ENCODE data around the gene IRF3.

The IRF3 gene

DNA sequence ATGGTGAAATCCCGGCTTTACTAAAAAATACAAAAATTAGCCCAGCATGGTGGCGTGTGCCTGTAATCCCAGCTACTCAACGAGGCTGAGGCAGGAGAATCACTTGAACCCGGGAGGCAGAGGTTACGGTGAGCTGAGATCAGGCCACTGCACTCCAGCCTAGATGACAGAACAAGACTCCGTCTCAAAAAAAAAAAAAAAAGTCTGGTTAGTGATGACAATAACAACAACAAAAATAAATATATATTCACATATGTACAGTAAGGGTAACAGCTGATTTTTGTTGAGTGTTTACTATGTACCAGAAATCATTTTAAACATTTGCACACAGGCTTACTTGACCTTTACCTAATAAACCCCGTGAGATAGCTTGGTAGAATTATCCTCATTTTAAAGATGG lies 48.7 kb downstream of the IRF3 start:
- TF ChIP-seq, protein P1, sequence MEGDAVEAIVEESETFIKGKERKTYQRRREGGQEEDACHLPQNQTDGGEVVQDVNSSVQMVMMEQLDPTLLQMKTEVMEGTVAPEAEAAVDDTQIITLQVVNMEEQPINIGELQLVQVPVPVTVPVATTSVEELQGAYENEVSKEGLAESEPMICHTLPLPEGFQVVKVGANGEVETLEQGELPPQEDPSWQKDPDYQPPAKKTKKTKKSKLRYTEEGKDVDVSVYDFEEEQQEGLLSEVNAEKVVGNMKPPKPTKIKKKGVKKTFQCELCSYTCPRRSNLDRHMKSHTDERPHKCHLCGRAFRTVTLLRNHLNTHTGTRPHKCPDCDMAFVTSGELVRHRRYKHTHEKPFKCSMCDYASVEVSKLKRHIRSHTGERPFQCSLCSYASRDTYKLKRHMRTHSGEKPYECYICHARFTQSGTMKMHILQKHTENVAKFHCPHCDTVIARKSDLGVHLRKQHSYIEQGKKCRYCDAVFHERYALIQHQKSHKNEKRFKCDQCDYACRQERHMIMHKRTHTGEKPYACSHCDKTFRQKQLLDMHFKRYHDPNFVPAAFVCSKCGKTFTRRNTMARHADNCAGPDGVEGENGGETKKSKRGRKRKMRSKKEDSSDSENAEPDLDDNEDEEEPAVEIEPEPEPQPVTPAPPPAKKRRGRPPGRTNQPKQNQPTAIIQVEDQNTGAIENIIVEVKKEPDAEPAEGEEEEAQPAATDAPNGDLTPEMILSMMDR (IDR thresholded peaks at IDR 0.05; ENCODE audit: unreplicated experiment in 3 of 3) = no peak
- Mint-ChIP-seq H3K9me3 (no peaks in the 10 kb centered on the region), H3K27me3 (ENCODE audit: low read depth) (no peaks in the 10 kb centered on the region), H3K36me3 (ENCODE audit: low read depth) (peaks cover 69% of the 10 kb centered on the region), H3K4me3 (no peak overlapping the region), H3K4me1 (no peaks in the 10 kb centered on the region), H3K27ac (no peak overlapping the region)

DNA sequence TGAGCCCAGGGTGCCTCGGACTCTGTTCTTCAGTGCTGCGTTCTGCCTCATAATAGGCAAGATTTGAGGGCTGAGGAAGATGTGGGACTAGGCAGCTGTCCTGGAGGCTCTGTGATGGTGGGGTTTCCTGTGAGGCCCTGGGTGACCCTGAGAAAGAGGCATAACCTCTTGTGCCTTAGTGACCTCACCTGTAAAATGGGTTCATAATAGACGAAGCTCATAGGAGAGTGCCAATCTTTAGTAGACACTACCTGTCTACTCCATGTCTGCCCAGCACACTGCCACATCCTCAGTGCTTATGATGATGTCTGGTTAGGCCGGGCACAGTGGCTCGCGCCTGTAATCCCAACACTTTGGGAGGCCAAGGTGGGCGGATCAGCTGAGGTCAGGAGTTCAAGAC lies 49.1 kb downstream of the IRF3 start:
- TF ChIP-seq, protein P1 (IDR thresholded peaks at IDR 0.05; ENCODE audit: unreplicated experiment in 3 of 3) = no peak
- Mint-ChIP-seq H3K27me3 (ENCODE audit: low read depth) (no peaks in the 10 kb centered on the region), H3K27ac (no peak overlapping the region), H3K4me3 (no peak overlapping the region), H3K4me1 (no peaks in the 10 kb centered on the region), H3K36me3 (ENCODE audit: low read depth) (peaks cover 65% of the 10 kb centered on the region), H3K9me3 (no peaks in the 10 kb centered on the region)

DNA sequence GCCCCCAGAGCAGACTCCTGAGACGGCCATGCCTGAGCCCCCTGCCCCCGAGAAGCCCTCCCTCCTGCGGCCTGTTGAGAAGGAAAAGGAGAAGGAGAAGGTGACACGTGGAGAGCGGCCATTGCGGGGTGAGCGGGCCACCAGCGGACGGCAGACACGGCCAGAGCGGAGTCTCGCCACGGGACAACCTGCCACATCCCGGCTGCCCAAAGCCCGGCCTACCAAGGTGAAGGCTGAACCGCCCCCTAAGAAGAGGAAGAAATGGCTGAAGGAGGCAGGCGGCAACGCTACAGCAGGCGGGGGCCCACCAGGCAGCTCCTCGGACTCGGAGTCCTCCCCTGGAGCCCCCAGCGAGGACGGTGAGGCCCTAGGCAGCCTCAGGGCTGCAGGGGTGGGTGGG lies 49.8 kb downstream of the IRF3 start:
- H3K36me3 Mint-ChIP-seq (ENCODE audit: low read depth) = peaks cover 61% of the 10 kb centered on the region
- TF ChIP-seq, protein P1 (IDR thresholded peaks at IDR 0.05; ENCODE audit: unreplicated experiment in 3 of 3) = no peak
- no peaks in the 10 kb centered on the region for H3K27me3 Mint-ChIP-seq (ENCODE audit: low read depth)
- no peak overlapping the region for H3K4me3 Mint-ChIP-seq
- no peak overlapping the region for H3K27ac Mint-ChIP-seq
- no peaks in the 10 kb centered on the region for H3K4me1 Mint-ChIP-seq
- H3K9me3 Mint-ChIP-seq = no peaks in the 10 kb centered on the region

DNA sequence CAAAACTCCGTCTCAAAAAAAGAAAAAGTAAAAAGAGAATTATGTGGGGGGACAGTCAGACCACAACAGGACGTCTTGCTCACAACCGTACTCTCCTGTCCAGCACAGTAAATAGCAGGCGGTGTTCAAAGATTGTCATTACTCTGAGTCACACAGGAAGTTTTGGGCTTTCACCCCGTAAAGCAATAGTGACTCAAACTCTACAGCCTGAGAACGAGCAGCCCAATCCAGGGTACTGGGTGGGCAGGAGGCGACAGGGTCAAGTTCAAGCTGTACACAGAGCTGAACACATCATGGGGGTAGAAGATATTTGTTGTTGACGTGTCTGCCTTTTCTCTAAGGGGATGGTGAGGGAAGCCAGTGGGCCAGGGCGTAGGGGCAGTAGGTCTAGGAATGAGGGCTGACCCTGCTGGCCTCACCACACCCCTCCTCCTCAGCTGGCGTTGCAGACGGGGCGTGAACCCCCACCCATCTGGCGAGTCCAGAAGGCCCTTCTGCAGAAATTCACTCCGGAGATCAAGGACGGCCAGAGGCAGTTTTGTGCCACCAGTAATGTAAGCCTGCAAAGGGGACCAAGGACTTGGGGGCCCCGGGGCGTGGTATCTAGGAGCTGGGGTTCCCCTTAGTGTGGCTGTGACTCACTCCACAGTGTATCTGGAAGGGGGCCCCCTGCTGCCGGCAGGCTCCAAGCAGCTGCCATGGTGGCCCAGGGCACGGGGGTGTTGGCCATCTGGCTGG lies 51.4 kb downstream of the IRF3 start:
- Mint-ChIP-seq H3K27me3 (ENCODE audit: low read depth) (no peaks in the 10 kb centered on the region), H3K36me3 (ENCODE audit: low read depth) (peaks cover 68% of the 10 kb centered on the region), H3K27ac (peak overlapping the region in 1 of 3 experiments; percentile 30), H3K4me1 (no peaks in the 10 kb centered on the region), H3K9me3 (no peaks in the 10 kb centered on the region), H3K4me3 (no peak overlapping the region)
- TF ChIP-seq, protein P1 (IDR thresholded peaks at IDR 0.05; ENCODE audit: unreplicated experiment in 3 of 3) = no peak

DNA sequence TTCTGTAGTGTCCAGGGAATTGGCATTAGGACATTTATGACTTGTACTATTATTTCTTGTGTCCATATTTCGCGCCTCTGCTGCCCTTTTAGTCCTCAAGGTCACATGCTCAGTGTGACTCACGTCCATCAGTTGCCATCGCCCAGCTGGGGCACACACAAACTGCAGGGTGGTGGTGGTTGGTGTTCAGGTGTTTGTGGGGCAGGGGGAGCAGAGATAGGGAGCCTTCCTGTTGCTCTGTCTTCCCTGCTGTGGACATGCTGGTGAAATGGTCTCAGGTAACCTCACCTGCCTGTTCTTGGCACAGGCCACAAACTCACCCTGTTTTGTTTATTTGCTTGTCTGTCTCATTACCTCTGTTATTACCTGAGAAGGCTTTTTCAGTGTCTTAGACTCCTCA lies 52.3 kb downstream of the IRF3 start:
- TF ChIP-seq, protein P1 (IDR thresholded peaks at IDR 0.05; ENCODE audit: unreplicated experiment in 3 of 3) = no peak
- Mint-ChIP-seq H3K4me1 (no peaks in the 10 kb centered on the region), H3K27me3 (ENCODE audit: low read depth) (no peaks in the 10 kb centered on the region), H3K9me3 (no peaks in the 10 kb centered on the region), H3K4me3 (no peak overlapping the region), H3K36me3 (ENCODE audit: low read depth) (peaks cover 67% of the 10 kb centered on the region), H3K27ac (no peak overlapping the region)
